ENCODE data around the gene POU2F3.

DNA sequence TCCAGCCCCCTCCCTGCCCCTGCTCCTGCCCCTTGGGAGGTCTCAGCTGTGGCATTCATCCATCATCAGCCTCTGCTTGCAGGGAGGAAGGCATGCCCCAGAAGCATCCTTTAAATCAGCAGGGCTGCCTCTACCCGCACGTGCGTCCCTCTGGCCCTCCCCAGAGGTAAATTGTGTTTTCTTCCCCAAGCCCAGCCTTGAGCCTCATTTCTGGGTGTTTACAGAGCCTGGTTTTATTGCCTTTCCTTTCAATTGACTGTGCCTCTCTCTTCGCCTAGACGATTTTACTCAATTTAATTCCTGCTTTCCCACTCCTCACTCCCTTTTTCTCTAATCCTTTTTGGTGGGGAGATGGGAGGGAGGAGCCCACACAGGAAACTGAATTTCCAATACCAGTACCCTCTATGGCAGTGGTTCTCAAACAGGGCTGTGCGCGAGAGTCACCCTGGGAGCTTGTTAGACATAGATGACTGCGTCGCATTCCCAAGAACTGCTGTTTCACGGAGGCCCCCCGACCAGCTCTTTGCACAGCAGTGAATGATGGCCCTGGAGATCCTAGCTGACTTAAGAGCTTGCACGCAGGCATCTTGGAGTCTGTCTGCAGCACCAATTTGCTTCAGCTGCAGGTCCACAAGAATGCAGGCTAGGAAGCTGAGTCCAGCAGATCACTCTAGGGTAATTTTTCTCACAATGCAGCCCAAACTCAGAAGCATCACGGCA is 44.2 kb upstream of the POU2F3 start:
- TF ChIP-seq, protein P1, sequence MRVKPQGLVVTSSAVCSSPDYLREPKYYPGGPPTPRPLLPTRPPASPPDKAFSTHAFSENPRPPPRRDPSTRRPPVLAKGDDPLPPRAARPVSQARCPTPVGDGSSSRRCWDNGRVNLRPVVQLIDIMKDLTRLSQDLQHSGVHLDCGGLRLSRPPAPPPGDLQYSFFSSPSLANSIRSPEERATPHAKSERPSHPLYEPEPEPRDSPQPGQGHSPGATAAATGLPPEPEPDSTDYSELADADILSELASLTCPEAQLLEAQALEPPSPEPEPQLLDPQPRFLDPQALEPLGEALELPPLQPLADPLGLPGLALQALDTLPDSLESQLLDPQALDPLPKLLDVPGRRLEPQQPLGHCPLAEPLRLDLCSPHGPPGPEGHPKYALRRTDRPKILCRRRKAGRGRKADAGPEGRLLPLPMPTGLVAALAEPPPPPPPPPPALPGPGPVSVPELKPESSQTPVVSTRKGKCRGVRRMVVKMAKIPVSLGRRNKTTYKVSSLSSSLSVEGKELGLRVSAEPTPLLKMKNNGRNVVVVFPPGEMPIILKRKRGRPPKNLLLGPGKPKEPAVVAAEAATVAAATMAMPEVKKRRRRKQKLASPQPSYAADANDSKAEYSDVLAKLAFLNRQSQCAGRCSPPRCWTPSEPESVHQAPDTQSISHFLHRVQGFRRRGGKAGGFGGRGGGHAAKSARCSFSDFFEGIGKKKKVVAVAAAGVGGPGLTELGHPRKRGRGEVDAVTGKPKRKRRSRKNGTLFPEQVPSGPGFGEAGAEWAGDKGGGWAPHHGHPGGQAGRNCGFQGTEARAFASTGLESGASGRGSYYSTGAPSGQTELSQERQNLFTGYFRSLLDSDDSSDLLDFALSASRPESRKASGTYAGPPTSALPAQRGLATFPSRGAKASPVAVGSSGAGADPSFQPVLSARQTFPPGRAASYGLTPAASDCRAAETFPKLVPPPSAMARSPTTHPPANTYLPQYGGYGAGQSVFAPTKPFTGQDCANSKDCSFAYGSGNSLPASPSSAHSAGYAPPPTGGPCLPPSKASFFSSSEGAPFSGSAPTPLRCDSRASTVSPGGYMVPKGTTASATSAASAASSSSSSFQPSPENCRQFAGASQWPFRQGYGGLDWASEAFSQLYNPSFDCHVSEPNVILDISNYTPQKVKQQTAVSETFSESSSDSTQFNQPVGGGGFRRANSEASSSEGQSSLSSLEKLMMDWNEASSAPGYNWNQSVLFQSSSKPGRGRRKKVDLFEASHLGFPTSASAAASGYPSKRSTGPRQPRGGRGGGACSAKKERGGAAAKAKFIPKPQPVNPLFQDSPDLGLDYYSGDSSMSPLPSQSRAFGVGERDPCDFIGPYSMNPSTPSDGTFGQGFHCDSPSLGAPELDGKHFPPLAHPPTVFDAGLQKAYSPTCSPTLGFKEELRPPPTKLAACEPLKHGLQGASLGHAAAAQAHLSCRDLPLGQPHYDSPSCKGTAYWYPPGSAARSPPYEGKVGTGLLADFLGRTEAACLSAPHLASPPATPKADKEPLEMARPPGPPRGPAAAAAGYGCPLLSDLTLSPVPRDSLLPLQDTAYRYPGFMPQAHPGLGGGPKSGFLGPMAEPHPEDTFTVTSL (CRISPR knock-in tag; IDR thresholded peaks at IDR 0.05; ENCODE audit: borderline replicate concordance), result no peak
- TF ChIP-seq FOXM1 (CRISPR knock-in tag; IDR thresholded peaks at IDR 0.05) (no peak), POLR2A (IDR thresholded peaks at IDR 0.05; ENCODE audit: insufficient read depth in 1 of 2, low read depth in 2 of 2, low read length in 2 of 2) (no peak), TBP (CRISPR knock-in tag; IDR thresholded peaks at IDR 0.05) (no peak), CTCF (CRISPR knock-in tag; IDR thresholded peaks at IDR 0.05) (no peak), ZNF772 (CRISPR knock-in tag; IDR thresholded peaks at IDR 0.05) (no peak)
- TF ChIP-seq, protein P2, sequence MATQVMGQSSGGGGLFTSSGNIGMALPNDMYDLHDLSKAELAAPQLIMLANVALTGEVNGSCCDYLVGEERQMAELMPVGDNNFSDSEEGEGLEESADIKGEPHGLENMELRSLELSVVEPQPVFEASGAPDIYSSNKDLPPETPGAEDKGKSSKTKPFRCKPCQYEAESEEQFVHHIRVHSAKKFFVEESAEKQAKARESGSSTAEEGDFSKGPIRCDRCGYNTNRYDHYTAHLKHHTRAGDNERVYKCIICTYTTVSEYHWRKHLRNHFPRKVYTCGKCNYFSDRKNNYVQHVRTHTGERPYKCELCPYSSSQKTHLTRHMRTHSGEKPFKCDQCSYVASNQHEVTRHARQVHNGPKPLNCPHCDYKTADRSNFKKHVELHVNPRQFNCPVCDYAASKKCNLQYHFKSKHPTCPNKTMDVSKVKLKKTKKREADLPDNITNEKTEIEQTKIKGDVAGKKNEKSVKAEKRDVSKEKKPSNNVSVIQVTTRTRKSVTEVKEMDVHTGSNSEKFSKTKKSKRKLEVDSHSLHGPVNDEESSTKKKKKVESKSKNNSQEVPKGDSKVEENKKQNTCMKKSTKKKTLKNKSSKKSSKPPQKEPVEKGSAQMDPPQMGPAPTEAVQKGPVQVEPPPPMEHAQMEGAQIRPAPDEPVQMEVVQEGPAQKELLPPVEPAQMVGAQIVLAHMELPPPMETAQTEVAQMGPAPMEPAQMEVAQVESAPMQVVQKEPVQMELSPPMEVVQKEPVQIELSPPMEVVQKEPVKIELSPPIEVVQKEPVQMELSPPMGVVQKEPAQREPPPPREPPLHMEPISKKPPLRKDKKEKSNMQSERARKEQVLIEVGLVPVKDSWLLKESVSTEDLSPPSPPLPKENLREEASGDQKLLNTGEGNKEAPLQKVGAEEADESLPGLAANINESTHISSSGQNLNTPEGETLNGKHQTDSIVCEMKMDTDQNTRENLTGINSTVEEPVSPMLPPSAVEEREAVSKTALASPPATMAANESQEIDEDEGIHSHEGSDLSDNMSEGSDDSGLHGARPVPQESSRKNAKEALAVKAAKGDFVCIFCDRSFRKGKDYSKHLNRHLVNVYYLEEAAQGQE (IDR thresholded peaks at IDR 0.05; ENCODE audit: borderline replicate concordance in 1 of 2, low read depth in 1 of 2, low read length in 2 of 2), result no peak
